ENCODE measurements around the gene MAN1B1. TPM values are rescaled to one million over a fixed set of nuclear protein-coding genes. Genes with fewer than 3 reads are reported as not detected.

Gene MAN1B1
- total RNA-seq, 1 experiment from 2014 or later = 50.9 TPM

- DNase-seq (ENCODE audit: low read depth, low spot score) = no peak
- no peak overlapping the region for H3K4me3 ChIP-seq (replicated peaks in 1 of 2; ENCODE audit: low read depth in 1 of 2, low read length in 2 of 2)
- ChIA-PET CTCF (no interaction called here), POLR2A (no interaction called here), RAD21 (ENCODE audit: low non-redundant PET in 1 of 2, low total read pairs in 2 of 2, uncharacterized antibody in 2 of 2, unreplicated experiment in 2 of 2) (no interaction called here)
- H3K9me3 ChIP-seq (ENCODE audit: control insufficient read depth in 1 of 2, insufficient read depth in 1 of 2, low read depth in 1 of 2, low read length in 2 of 2) = no peaks in the 10 kb centered on the region
- H3K27ac ChIP-seq (ENCODE audit: low read depth, low read length) = no peak overlapping the region
- H3K79me2 ChIP-seq (ENCODE audit: insufficient read depth, low read length) = no peaks in the 10 kb centered on the region
- no peaks in the 10 kb centered on the region for H3K27me3 ChIP-seq (ENCODE audit: insufficient read depth, low read length)
- BruUV-seq (replicated peaks) = no TSS peak
- H3K9me2 ChIP-seq (ENCODE audit: insufficient read depth) = no peaks in the 10 kb centered on the region
- intact Hi-C loops (cut with micrococcal nuclease) = no loop called here
- no peak overlapping the region for H3K9ac ChIP-seq (ENCODE audit: low read length)
- no peaks in the 10 kb centered on the region for H4K20me1 ChIP-seq (ENCODE audit: insufficient read depth)
- H3K4me1 ChIP-seq (ENCODE audit: control insufficient read depth in 1 of 2, insufficient read depth in 2 of 2, low read length in 2 of 2) = peaks cover 0 to 4% of the 10 kb centered on the region in 2 experiments; a peak in 3 of 4 replicates
- ATAC-seq = no peak
- no peak overlapping the region for H3K4me2 ChIP-seq (ENCODE audit: low read length)
- TF ChIP-seq SIN3A (IDR thresholded peaks at IDR 0.05; ENCODE audit: low read depth) (no peak), YY1 (IDR thresholded peaks at IDR 0.05; ENCODE audit: extremely low read depth, insufficient replicate concordance, low read depth, low read length) (no peak), REST (IDR thresholded peaks at IDR 0.05; ENCODE audit: low read depth) (no peak), ELF1 (IDR thresholded peaks at IDR 0.05; ENCODE audit: borderline replicate concordance, low read depth) (no peak), TCF7L2 (IDR thresholded peaks at IDR 0.05; ENCODE audit: borderline replicate concordance, extremely low read depth, insufficient read depth, insufficient read length) (no peak), POLR2AphosphoS5 (IDR thresholded peaks at IDR 0.05; ENCODE audit: low read depth, low read length) (no peak), RAD21 (IDR thresholded peaks at IDR 0.05; ENCODE audit: low read depth) (no peak), EZH2 (IDR thresholded peaks at IDR 0.05) (no peak), POLR2A (IDR thresholded peaks at IDR 0.05; ENCODE audit: borderline replicate concordance, extremely low read depth, insufficient read depth, insufficient read length) (no peak), ATF3 (IDR thresholded peaks at IDR 0.05) (no peak), ZFX (IDR thresholded peaks at IDR 0.05) (no peak), CEBPB (IDR thresholded peaks at IDR 0.05; ENCODE audit: low read depth) (no peak), JUND (IDR thresholded peaks at IDR 0.05) (no peak), FOSL1 (IDR thresholded peaks at IDR 0.05; ENCODE audit: low read depth) (no peak), ZNF274 (IDR thresholded peaks at IDR 0.05; ENCODE audit: low read depth, low read length) (no peak), EGR1 (IDR thresholded peaks at IDR 0.05; ENCODE audit: low read depth) (no peak)
- TF ChIP-seq, protein P1, sequence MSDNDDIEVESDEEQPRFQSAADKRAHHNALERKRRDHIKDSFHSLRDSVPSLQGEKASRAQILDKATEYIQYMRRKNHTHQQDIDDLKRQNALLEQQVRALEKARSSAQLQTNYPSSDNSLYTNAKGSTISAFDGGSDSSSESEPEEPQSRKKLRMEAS (IDR thresholded peaks at IDR 0.05) = no peak
- TF ChIP-seq, protein P2, sequence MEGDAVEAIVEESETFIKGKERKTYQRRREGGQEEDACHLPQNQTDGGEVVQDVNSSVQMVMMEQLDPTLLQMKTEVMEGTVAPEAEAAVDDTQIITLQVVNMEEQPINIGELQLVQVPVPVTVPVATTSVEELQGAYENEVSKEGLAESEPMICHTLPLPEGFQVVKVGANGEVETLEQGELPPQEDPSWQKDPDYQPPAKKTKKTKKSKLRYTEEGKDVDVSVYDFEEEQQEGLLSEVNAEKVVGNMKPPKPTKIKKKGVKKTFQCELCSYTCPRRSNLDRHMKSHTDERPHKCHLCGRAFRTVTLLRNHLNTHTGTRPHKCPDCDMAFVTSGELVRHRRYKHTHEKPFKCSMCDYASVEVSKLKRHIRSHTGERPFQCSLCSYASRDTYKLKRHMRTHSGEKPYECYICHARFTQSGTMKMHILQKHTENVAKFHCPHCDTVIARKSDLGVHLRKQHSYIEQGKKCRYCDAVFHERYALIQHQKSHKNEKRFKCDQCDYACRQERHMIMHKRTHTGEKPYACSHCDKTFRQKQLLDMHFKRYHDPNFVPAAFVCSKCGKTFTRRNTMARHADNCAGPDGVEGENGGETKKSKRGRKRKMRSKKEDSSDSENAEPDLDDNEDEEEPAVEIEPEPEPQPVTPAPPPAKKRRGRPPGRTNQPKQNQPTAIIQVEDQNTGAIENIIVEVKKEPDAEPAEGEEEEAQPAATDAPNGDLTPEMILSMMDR (IDR thresholded peaks at IDR 0.05 in 2 of 3, conservative IDR thresholded peaks at IDR 0.05 in 1 of 3; ENCODE audit: borderline replicate concordance in 1 of 3, insufficient read depth in 1 of 3, low read depth in 2 of 3, low read length in 2 of 3) = no peak
- TF ChIP-seq, protein P3, sequence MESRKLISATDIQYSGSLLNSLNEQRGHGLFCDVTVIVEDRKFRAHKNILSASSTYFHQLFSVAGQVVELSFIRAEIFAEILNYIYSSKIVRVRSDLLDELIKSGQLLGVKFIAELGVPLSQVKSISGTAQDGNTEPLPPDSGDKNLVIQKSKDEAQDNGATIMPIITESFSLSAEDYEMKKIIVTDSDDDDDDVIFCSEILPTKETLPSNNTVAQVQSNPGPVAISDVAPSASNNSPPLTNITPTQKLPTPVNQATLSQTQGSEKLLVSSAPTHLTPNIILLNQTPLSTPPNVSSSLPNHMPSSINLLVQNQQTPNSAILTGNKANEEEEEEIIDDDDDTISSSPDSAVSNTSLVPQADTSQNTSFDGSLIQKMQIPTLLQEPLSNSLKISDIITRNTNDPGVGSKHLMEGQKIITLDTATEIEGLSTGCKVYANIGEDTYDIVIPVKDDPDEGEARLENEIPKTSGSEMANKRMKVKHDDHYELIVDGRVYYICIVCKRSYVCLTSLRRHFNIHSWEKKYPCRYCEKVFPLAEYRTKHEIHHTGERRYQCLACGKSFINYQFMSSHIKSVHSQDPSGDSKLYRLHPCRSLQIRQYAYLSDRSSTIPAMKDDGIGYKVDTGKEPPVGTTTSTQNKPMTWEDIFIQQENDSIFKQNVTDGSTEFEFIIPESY (IDR thresholded peaks at IDR 0.05; ENCODE audit: extremely low read depth, insufficient replicate concordance, low read length) = no peak
- no peak overlapping the region for H2AFZ ChIP-seq (ENCODE audit: low read depth, low read length, poor library complexity, severe bottlenecking)
- no peaks in the 10 kb centered on the region for H3K36me3 ChIP-seq (ENCODE audit: control insufficient read depth in 1 of 2, insufficient read depth in 2 of 2, low read length in 2 of 2)
Observed at GRCh38 chr9:137140151-137141012, 53.6 kb downstream of the MAN1B1 start.

Data from HCT116 (cell line).